ENCODE measurements around the gene MAP3K13.

DNA sequence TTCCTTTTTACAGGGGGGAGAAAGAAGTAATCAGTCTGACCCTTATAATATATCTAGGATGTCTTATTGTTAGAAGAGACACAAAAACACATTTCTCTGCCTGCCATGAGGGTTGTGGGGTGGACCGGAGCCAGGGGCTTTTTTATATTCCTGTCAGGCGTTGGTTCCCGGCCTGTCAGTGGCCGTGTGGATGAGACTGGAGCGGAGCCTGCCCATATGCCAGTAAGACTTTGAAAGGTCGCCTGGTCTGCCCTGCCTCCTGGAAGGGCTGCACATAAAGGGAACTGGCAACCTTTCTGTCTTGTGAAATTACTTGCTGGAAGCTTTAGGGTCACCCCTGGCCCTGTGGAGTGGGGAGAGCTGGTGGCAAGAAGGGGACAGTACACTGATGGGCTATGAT lies 34.7 kb downstream of the MAP3K13 start:
- TF ChIP-seq, protein P1, sequence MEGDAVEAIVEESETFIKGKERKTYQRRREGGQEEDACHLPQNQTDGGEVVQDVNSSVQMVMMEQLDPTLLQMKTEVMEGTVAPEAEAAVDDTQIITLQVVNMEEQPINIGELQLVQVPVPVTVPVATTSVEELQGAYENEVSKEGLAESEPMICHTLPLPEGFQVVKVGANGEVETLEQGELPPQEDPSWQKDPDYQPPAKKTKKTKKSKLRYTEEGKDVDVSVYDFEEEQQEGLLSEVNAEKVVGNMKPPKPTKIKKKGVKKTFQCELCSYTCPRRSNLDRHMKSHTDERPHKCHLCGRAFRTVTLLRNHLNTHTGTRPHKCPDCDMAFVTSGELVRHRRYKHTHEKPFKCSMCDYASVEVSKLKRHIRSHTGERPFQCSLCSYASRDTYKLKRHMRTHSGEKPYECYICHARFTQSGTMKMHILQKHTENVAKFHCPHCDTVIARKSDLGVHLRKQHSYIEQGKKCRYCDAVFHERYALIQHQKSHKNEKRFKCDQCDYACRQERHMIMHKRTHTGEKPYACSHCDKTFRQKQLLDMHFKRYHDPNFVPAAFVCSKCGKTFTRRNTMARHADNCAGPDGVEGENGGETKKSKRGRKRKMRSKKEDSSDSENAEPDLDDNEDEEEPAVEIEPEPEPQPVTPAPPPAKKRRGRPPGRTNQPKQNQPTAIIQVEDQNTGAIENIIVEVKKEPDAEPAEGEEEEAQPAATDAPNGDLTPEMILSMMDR (IDR thresholded peaks at IDR 0.05; ENCODE audit: low read depth, low read length, poor library complexity, severe bottlenecking) = no peak
- TF ChIP-seq EZH2phosphoT487 (IDR thresholded peaks at IDR 0.05; ENCODE audit: borderline replicate concordance, low read length) = no peak

Data from DOHH2 (cell line).